ENCODE results near the gene ZNF785. TPM values are rescaled to one million over a fixed set of nuclear protein-coding genes. Genes with fewer than 3 reads are reported as not detected.
A peak's percentile ranks its signal among the peaks of the same experiment; 100 is the strongest.

ZNF785 gene
- total RNA-seq, 1 donor from 2014 or later, result 22.8 TPM

- ChIA-PET CTCF (no interaction called here), POLR2A (interaction anchor here (0.6 to 2.1 kb wide), 4 partner anchors 29 to 89 kb away, joined by 5 to 22 read pairs (median 7); partner anchors contain the start of gene ZNF747)
- Mint-ChIP-seq H3K27ac (peak overlapping the region; percentile 24), H3K4me1 (peaks cover 39% of the 10 kb centered on the region), H3K36me3 (ENCODE audit: low read depth) (no peaks in the 10 kb centered on the region), H3K27me3 (no peaks in the 10 kb centered on the region), H3K4me3 (no peak overlapping the region), H3K9me3 (no peaks in the 10 kb centered on the region)
- DNase-seq, result no peak
- intact Hi-C loops (cut with micrococcal nuclease), result no loop called here
- no peak for ATAC-seq (ENCODE audit: low read depth)
- no peak for TF ChIP-seq CTCF (IDR thresholded peaks at IDR 0.05)
Measured at GRCh38 chr16:30569281-30569680, 16.2 kb downstream of the ZNF785 start.

- H3K4me1 Mint-ChIP-seq, result peaks cover 39% of the 10 kb centered on the region
- DNase-seq (no peak), ATAC-seq (ENCODE audit: low read depth) (peak; percentile 8)
- no peaks in the 10 kb centered on the region for H3K36me3 Mint-ChIP-seq (ENCODE audit: low read depth)
- peak overlapping the region; percentile 75 for H3K4me3 Mint-ChIP-seq
- ChIA-PET POLR2A (interaction anchor here (0.6 to 2.2 kb wide), 12 partner anchors 10 to 1457 kb away, joined by 3 to 37 read pairs (median 5); partner anchors contain the start of genes DCTPP1, ZNF747, ZNF764 and ZNF785), CTCF (interaction anchor here (0.6 to 1.2 kb wide), 2 partner anchors 30 to 61 kb away, joined by 3 to 5 read pairs; no protein-coding TSS in a partner anchor)
- no peak for TF ChIP-seq CTCF (IDR thresholded peaks at IDR 0.05)
- no peaks in the 10 kb centered on the region for H3K27me3 Mint-ChIP-seq
- no peaks in the 10 kb centered on the region for H3K9me3 Mint-ChIP-seq
- peak overlapping the region; percentile 92 for H3K27ac Mint-ChIP-seq
- intact Hi-C loops (cut with micrococcal nuclease), result no loop called here
Measured at GRCh38 chr16:30567991-30568638, 17.4 kb downstream of the ZNF785 start.

GRCh38 chr16:30567160-30567990, 18.1 kb downstream of the ZNF785 start:
- Mint-ChIP-seq H3K27ac (peak overlapping the region; percentile 92), H3K27me3 (no peaks in the 10 kb centered on the region), H3K4me3 (peak overlapping the region; percentile 75), H3K9me3 (no peaks in the 10 kb centered on the region), H3K4me1 (peaks cover 39% of the 10 kb centered on the region), H3K36me3 (ENCODE audit: low read depth) (no peaks in the 10 kb centered on the region)
- no peak for TF ChIP-seq CTCF (IDR thresholded peaks at IDR 0.05)
- DNase-seq (no peak), ATAC-seq (ENCODE audit: low read depth) (no peak)
- ChIA-PET CTCF (interaction anchor here (1.1 to 1.2 kb wide), 2 partner anchors 31 to 32 kb away, joined by 3 to 5 read pairs; no protein-coding TSS in a partner anchor), POLR2A (interaction anchor here (1.9 to 2.2 kb wide), 3 partner anchors 9 to 33 kb away, joined by 7 to 37 read pairs (median 22); partner anchors contain the start of genes ZNF747, ZNF764 and ZNF785)
- intact Hi-C loops (cut with micrococcal nuclease), result no loop called here

GRCh38 chr16:30566531-30566930, 19.0 kb downstream of the ZNF785 start:
- Mint-ChIP-seq H3K27me3 (no peaks in the 10 kb centered on the region), H3K4me3 (no peak overlapping the region), H3K27ac (peak overlapping the region; percentile 59), H3K36me3 (ENCODE audit: low read depth) (peaks cover under 1% of the 10 kb centered on the region), H3K4me1 (peaks cover 33% of the 10 kb centered on the region), H3K9me3 (no peaks in the 10 kb centered on the region)
- ChIA-PET CTCF (interaction anchor here (1.1 kb wide), 1 partner anchor 31 kb away, joined by 3 read pairs; no protein-coding TSS in a partner anchor), POLR2A (interaction anchor here (0.5 to 2.2 kb wide), 5 partner anchors 8 to 149 kb away, joined by 3 to 37 read pairs (median 5); partner anchors contain the start of genes ZNF689 and ZNF764)
- no peak for DNase-seq
- TF ChIP-seq CTCF (IDR thresholded peaks at IDR 0.05), result no peak
- intact Hi-C loops (cut with micrococcal nuclease), result no loop called here
- ATAC-seq (ENCODE audit: low read depth), result no peak
